ENCODE data around the gene TNFAIP8L1.

TNFAIP8L1 gene

GRCh38 chr19:4682417-4683200 lies 43.3 kb downstream of the TNFAIP8L1 start:
- DNase-seq, result no peak

DNA sequence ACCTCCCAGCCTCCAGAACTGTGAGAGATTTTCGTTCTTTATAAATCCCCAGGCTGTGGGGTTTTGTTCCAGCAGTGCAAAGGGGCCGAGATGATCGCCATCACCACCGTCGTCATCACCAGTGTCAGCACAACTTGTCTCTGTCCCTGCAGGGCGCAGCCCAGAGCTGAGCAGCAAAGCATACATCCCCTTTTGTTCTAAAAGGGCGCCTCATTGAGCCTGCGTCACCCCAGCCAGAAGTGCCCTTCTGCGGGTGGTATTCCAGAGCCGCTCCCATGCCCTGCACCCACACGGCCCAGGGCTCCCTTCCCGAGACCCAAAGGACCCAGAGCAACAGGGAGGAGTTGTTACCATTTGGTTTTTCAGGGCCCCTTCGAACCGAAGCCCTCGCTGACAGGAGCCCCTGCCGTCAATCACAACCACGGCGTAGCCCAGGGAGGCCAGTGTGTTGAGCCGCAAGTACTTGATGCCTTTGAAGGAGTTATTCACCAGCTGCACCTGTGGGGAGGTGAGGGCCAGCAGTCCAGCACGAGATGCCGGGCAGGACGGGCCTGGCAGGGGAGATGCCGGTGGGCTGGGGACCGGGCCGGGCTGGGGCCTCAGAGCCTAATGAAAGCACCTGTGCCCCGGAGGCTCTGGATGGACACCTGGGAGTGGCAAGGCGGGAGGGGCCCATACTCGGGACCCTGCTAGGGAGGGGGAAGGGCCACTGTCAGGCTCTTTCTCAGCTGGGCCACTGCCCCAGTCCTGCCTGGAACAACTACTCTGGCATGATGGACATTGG lies 45.2 kb downstream of the TNFAIP8L1 start:
- DNase-seq, result no peak

DNA sequence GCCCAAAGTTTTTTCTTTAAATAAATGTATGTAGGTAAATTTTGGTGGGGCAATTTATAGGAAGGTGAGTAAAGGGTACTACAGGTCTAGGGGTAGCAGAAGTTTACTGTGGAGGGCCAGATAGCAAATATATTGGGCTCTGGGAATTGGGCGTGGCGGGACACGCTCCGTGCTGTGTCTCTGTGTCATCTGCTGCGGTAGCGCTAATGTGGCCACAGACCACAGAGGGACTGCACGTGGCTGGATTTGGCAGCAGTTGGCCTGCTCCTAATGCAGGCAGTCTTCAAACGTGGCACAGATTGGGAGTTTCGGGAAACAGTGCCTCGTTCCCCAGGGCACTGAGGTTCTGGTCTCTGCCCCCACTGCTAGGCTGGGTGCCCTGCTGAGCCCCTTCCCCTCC lies 47.4 kb downstream of the TNFAIP8L1 start:
- DNase-seq, result no peak

GRCh38 chr19:4687396-4687795 lies 48.1 kb downstream of the TNFAIP8L1 start:
- DNase-seq, result no peak

GRCh38 chr19:4688587-4688986 lies 49.3 kb downstream of the TNFAIP8L1 start:
- no peak for DNase-seq

GRCh38 chr19:4689403-4689802 lies 50.1 kb downstream of the TNFAIP8L1 start:
- DNase-seq, result no peak

GRCh38 chr19:4690361-4690760 lies 51.0 kb downstream of the TNFAIP8L1 start:
- DNase-seq, result no peak

DNA sequence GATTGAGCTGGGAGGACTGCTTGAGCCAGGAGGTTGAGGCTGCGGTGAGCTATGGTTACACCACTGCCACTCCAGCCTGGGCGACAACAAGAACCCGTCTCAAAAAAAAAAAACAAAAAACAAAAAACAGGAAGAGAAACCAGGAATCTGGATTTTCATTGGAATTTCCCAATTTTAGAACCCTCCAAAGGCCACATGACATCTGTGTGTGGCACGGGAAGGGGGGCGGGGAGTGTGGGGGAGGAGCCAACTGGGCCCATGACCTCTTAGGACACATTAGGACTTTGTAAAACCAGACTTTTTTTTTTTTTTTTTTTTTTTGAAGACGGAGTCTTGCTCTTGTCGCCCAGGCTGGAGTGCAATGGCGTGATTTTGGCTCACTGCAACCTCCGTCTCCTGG lies 52.1 kb downstream of the TNFAIP8L1 start:
- DNase-seq, result no peak

DNA sequence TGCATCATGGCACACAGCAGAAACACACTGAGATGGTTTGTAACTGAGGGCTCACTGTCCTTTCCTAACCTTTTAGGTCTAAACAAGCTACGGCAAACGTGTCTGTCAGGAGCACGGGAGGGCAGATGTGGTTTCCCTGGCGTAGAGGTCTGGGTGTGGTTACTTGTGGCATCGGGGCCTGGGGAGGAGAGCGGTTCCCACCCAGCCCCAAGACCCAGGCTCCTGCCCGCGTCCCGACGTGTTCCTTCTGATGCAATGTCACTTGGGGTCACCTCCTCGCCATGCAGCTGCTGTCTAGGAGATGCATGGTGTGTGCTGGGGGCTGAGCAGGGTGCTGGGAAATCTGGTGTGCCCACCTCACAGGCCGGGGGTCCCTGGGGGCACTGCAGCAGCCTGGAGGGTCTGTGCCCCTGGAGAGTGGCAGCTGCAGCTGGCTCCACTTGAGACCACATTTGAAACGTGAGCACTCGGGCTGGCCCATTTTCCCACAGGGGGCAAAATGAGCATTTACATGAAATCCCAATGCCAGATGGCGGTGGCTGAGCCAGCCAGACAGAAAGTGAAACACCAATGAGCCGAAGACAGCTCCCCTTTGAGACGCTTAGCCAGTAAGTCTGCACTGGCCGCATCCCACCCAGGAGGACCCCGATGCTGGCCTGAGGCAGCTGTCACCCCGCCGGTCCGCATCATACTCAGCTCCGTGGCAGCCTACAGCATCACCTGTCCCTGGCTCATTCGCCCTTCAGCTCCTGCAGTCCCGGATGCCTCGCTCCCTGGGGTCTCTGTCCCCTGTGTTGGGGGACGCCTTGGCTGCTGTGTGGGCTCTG lies 53.1 kb downstream of the TNFAIP8L1 start:
- DNase-seq, result no peak

DNA sequence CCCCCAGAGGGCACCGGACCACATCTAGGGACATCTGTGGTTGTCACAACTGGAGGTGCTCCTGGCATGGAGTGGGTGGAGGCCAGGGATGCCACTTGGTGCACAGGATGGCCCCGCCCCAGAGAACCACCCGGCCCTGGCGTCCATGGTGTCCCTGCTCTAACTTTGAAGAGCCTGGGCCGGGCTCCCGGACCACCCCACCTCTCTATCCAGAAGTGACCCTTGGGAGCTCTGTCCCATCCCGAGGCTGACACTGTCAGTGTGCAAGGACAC lies 53.7 kb downstream of the TNFAIP8L1 start:
- DNase-seq, result no peak

GRCh38 chr19:4693471-4694121 lies 54.3 kb downstream of the TNFAIP8L1 start:
- no peak for DNase-seq

GRCh38 chr19:4694211-4694987 lies 55.1 kb downstream of the TNFAIP8L1 start:
- DNase-seq, result no peak

DNA sequence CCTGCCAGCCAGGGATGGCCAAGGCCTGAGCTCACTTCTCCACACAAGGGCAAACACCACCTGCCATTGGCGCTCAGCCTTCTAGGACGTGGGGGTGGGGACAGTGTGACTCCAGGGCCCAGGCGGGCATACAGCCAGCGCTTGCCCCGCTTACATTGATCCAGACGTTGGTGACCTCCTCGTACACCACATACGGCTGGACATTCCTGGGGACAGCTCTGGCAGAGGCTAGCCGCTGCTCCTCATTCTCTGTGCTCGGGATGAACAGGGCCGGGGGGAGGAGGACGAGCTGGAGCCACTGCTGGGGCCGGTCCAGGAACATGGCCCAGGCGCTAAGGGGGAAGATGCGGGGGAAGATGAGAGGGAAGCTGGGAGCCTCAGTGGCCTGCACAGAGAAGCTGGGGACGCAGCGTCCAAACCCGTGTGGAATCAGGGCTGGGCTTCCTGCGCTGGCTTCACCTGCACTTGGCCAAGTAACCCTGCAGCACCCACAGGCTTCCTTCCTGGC lies 56.0 kb downstream of the TNFAIP8L1 start:
- no peak for DNase-seq

- no peak for DNase-seq
Observed at GRCh38 chr19:4697304-4697703, 58.0 kb downstream of the TNFAIP8L1 start.

DNA sequence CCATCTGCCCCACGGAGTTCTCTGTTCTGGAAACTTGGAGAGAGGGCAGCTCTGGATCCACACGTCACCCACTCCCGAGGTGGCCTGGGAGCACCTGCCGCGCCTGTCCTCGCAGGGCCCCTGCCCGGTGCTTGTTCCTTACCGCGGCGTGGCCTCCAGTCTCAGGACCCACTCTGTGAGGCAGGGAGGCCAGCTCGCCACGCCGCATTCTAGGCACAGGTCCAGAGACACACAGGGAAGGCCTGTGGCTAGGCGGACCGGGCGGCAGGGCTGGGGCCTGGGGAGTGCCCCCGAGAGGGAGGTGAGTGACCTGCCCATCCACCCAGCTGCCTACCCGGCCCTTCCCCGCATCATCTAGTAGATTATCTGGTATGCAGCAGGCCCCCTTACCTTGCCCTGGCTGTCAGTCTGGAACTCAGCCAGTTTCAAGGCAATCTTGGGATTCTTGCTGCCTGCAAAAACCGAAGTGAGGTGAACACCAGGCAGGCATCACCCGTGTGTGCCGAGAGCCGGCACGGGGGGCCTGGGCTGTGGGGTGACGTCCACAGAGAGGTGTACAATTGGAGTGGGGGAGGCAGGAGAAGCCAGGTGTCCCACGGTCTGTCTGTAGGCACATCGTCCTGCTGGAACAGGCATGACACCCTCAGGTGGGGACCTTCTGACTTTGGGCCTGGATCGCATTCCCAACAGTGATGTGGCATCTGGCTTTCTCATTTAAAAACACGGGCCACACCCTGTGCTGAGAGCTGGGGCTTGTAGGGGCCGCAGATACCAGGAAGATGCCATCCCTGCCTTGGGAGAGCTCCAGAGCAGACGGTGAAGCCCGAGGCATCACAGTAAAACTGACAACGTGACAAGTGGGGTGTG lies 60.7 kb downstream of the TNFAIP8L1 start:
- DNase-seq, result no peak

GRCh38 chr19:4700693-4700970 lies 61.3 kb downstream of the TNFAIP8L1 start:
- no peak for DNase-seq

DNA sequence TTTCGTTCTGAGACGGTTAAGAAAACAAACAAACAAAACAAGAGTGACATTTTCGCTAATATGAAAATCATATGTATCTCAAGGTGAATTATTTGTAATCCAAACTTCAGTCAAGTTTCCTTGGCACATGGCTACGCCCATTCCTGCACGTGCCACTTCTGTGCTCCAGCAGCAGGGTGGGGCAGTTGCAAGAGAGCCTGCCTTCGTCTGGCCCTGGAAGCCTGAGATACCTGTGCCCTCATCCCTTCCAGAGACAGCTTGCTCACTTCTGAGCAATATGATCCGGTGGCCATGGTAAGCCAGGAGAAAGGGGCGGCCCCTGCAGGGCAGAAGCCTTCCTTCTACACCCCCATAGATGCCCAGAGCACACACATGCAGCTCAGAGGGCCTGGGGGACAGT lies 62.2 kb downstream of the TNFAIP8L1 start:
- DNase-seq, result no peak

- no peak for DNase-seq
Observed at GRCh38 chr19:4702764-4703163, 63.4 kb downstream of the TNFAIP8L1 start.

DNA sequence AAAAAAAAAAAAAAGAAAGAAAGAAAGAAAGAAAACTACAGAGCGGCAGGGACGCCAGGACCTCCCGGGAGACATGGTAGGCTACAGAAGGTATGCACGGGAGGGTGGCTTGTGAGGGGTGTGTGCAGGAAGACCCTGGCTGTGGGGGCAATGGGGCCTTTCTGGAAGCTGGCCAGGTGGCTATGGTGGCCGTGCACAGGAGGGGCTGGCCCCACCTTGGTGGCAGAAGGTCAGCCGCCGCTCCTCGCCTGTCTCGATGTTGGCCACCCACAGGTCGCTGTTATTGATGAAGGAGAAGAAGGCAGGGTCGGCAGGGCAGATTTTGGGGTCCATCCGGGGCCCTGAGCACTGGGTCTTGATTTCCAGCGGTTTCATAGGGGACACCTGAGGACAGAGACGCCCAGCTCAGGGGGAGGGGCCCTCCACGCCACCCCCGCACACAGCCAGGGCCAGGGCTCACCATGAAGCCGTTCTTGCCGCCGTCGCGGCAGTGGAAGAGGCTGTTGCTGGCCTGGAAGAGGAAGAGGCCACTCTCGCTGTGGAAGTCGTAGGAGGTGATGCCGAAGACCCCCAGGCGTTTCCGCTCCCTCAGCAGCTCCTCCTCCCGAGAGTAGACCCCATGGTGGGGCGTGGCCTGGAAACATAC lies 64.5 kb downstream of the TNFAIP8L1 start:
- no peak for DNase-seq

DNA sequence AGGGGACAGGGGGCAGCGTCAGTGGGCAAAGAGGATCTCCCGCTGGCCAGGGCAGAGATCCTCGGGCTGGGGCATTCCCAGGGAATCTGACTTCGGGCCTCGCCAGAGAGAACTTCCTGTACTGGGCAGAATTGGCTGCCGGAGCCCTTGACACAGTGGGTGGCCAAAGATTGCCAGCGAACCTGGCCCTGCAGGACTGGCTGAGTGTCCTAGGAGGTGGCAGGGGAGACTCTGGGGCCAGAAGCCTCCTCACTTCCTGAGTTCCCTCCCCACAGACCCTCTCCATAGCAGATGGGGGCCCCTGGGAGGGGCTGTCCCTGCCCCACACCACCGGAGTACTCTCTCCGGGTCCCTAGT lies 65.0 kb downstream of the TNFAIP8L1 start:
- no peak for DNase-seq

Data from stimulated activated CD4-positive, alpha-beta T cell treated with anti-CD3 and anti-CD28 coated beads, Interleukin-2, amount 100 ng/mL, for 24 hours (primary cell).